Transverse colon (tissue), 3 donors: ENCODE data around the gene P2RX5.

Experiments
- CTCF ChIP-seq, 5 experiments: fragments of 200-600 bp in 3 of 5; fragments of 450-650 bp in 2 of 5; sonication (generic) in 3 of 5; IDR thresholded peaks; 1 replicate in 2 of 5; 2 replicates in 3 of 5; pipeline ENCODE4 v1.5.1; 2016 to 2017; ENCODE audit warnings: antibody characterized with exemption in 5 of 5, inconsistent platforms in 3 of 5, mild to moderate bottlenecking in 2 of 5, moderate library complexity in 1 of 5
- EP300 ChIP-seq: sonication (generic); formaldehyde crosslinking; IDR thresholded peaks from one replicate; pipeline ENCODE4 v1.6.1; 2017; ENCODE audit warnings: antibody characterized with exemption, low read depth
- POLR2A ChIP-seq: fragments of 450-650 bp; IDR thresholded peaks from one replicate; pipeline ENCODE4 v1.6.1; 2016; ENCODE audit warnings: antibody characterized with exemption, mild to moderate bottlenecking, moderate library complexity

- no peak for TF ChIP-seq POLR2A
- no peak for TF ChIP-seq CTCF (IDR thresholded peaks at IDR 0.05)
- no peak for TF ChIP-seq EP300
Observed at GRCh38 chr17:3641014-3641413, 54.9 kb downstream of the P2RX5 start.
